ENCODE results near the gene EXOC2.

EXOC2 gene

GRCh38 chr6:455006-455585, 237.8 kb downstream of the EXOC2 start:
- DNase-seq = peak; percentile 54

GRCh38 chr6:454148-454991, 238.6 kb downstream of the EXOC2 start:
- DNase-seq = no peak

GRCh38 chr6:453152-453551, 239.8 kb downstream of the EXOC2 start:
- DNase-seq = no peak

GRCh38 chr6:452301-453067, 240.5 kb downstream of the EXOC2 start:
- DNase-seq = no peak

GRCh38 chr6:451847-452246, 241.1 kb downstream of the EXOC2 start:
- no peak for DNase-seq

- DNase-seq = no peak
Measured at GRCh38 chr6:451336-451735, 241.6 kb downstream of the EXOC2 start.

GRCh38 chr6:449486-450419, 243.2 kb downstream of the EXOC2 start:
- DNase-seq = no peak

GRCh38 chr6:449057-449430, 243.9 kb downstream of the EXOC2 start:
- DNase-seq = no peak

- DNase-seq = no peak
Measured at GRCh38 chr6:448296-449056, 244.5 kb downstream of the EXOC2 start.

GRCh38 chr6:447381-448165, 245.4 kb downstream of the EXOC2 start:
- peak; percentile 60 for DNase-seq

GRCh38 chr6:446418-447366, 246.2 kb downstream of the EXOC2 start:
- peak; percentile 93 for DNase-seq

- no peak for DNase-seq
Measured at GRCh38 chr6:445571-446417, 247.1 kb downstream of the EXOC2 start.

- peak; percentile 58 for DNase-seq
Measured at GRCh38 chr6:444653-445275, 248.2 kb downstream of the EXOC2 start.

- no peak for DNase-seq
Measured at GRCh38 chr6:443621-444159, 249.2 kb downstream of the EXOC2 start.

- no peak for DNase-seq
Measured at GRCh38 chr6:441126-441920, 251.6 kb downstream of the EXOC2 start.

GRCh38 chr6:439641-440167, 253.2 kb downstream of the EXOC2 start:
- no peak for DNase-seq

- no peak for DNase-seq
Measured at GRCh38 chr6:438634-439170, 254.2 kb downstream of the EXOC2 start.

Measured in stimulated activated CD4-positive, alpha-beta T cell treated with anti-CD3 and anti-CD28 coated beads, Interleukin-4, amount 100 ng/mL, for 1 hour (primary cell).